Astrocyte (in vitro differentiated cells and primary cell): ENCODE data around the gene GBGT1.

ENCODE experiments used
- CTCF ChIP-seq: IDR thresholded peaks from 2 replicates; pipeline ENCODE4 v1.5.1; 2011; ENCODE audit warnings: low read depth, mild to moderate bottlenecking, inconsistent platforms, low read length, moderate library complexity; ENCODE audit not compliant: insufficient read depth
- EZH2 ChIP-seq: IDR thresholded peaks from 2 replicates; pipeline ENCODE4 v1.6.1; 2012; ENCODE audit warnings: mild to moderate bottlenecking, low read length, inconsistent platforms; ENCODE audit not compliant: insufficient read depth

GRCh38 chr9:133205996-133206931, 42.5 kb upstream of the GBGT1 start:
- TF ChIP-seq CTCF: no peak
- TF ChIP-seq EZH2: no peak
